Heart right ventricle (tissue), 16 donors: ENCODE data around the gene CRTC3. TPM values are rescaled to one million over a fixed set of nuclear protein-coding genes. Genes with fewer than 3 reads are reported as not detected.

Experiments used
- ATAC-seq, 8 donors: fragments of 200-7000 bp; cut with Tn5 transposase; one replicate each; pipeline ENCODE4 v1.9.1; 2020; ENCODE audit warnings: mild to moderate bottlenecking in 8 of 8, moderate library complexity in 8 of 8, moderate number of reproducible peaks in 1 of 8
- DNase-seq, 2 donors: peaks; one replicate each; pipeline ENCODE4 v3.0.0-alpha.2; 2020
- H3K27ac ChIP-seq, 10 donors: fragments of 200-600 bp; sonication (generic) in 2 of 10; one replicate each; pipeline versions ENCODE4 v1.5.0 to v1.8.0; 2020 to 2022; ENCODE audit warnings: mild to moderate bottlenecking in 3 of 10
- H3K27me3 ChIP-seq, 7 donors: fragments of 200-600 bp; one replicate each; pipeline ENCODE4 v1.8.0; 2021 to 2022; ENCODE audit warnings: mild to moderate bottlenecking in 2 of 7
- H3K36me3 ChIP-seq, 9 donors: fragments of 200-600 bp; sonication (generic) in 1 of 9; one replicate each; pipeline versions ENCODE4 v1.5.0 to v1.8.0; 2020 to 2022; ENCODE audit warnings: mild to moderate bottlenecking in 2 of 9
- H3K4me1 ChIP-seq, 9 donors: fragments of 200-600 bp; sonication (generic) in 1 of 9; one replicate each; pipeline versions ENCODE4 v1.5.0 to v1.8.0; 2020 to 2022; ENCODE audit warnings: mild to moderate bottlenecking in 4 of 9
- H3K4me3 ChIP-seq, 10 donors: fragments of 200-600 bp; sonication (generic) in 2 of 10; one replicate each; pipeline versions ENCODE4 v1.5.0 to v1.8.0; 2020 to 2022; ENCODE audit warnings: mild to moderate bottlenecking in 7 of 10, moderate library complexity in 2 of 10
- H3K9me3 ChIP-seq, 11 donors: fragments of 200-600 bp in 10 of 11; sonication (generic) in 2 of 11; one replicate each; pipeline versions ENCODE4 v1.5.0 to v1.8.0; 2013 to 2022; ENCODE audit warnings: mild to moderate bottlenecking in 2 of 11, control low read depth in 1 of 11, moderate library complexity in 1 of 11
- WGBS, 2 donors: extraction: QIAGEN DNeasy Blood & Tissue Kit; methylation state at CpG; one replicate each; pipeline ENCODE4 v1.1.7; 2013; ENCODE audit warnings: inconsistent platforms in 1 of 2; 5-methylcytosine and 5-hydroxymethylcytosine counted together
- intact Hi-C, 10 donors: fragments of 100-400 bp; cut with DNase I; formaldehyde crosslinking; loops; one replicate each; pipeline versions ENCODE4 v1.11.1 to v1.14.2; 2022
- polyA plus RNA-seq, 2 donors: library from polyadenylated mRNA; stranded (reverse); fragments of 200-250 nt; gene quantifications; one replicate each; pipeline ENCODE4 v1.2.3, GENCODE V29; 2013
- total RNA-seq, 10 donors: library from RNA; stranded (reverse); fragmentation: NEBNext Ultra II Directional in 3 of 10; extraction: Animal tissue kit (Norgen Biotek cat#: 25700) in 3 of 10; gene quantifications; one replicate each; pipeline versions ENCODE4 v1.2.1 to v1.2.4, GENCODE V29; 2021 to 2023
- TF ChIP-seq, protein P1 (sequence below), 9 donors: fragments of 200-600 bp; sonication (generic) in 2 of 9; IDR thresholded peaks; one replicate each; pipeline versions ENCODE4 v1.5.0 to v1.8.0; 2021 to 2022; ENCODE audit warnings: antibody characterized with exemption in 9 of 9, mild to moderate bottlenecking in 5 of 9, moderate library complexity in 1 of 9
- donor health status: Arrhythmogenic right ventricular cardiomyopathy.
- donor health status: ischemic (EF 13 %, LVEDD 7.1; RV severe dilation, severe dysfunction).
- donor health status: healthy with polysubstance abuse.
- donor health status: DM: no; HTN: yes; CAD: no.
- donor health status: DM: no; HTN: no; CAD: no.
- donor health status: ischemic (EF 25% LVEDD 6.9; RV normal size, moderate dysfunction).
- donor health status: ischemic (EF 25% LVEDD 5.7; RV mildly dilated, moderate dysfunction).
- donor health status: healthy.
- donor health status: DM: yes; HTN: yes; CAD: no.
- donor health status: Ischemic cardiomyopathy.
- donor health status: ischemic (EF 35%, LVEDD 5.7; RV mildly dilated, moderate dysfunction).
- donor health status: nonischemic (EF 11% LVEDD 7.7; RV severe dilation, severe dysfunction).
- donor health status: DM: yes; HTN: yes; CAD: no.
- donor health status: PGD.
- donor health status: ischemic (EF 29% LVEDD 5.4; RV normal size, mild dysfunction).
- donor health status: nonischemic (EF 23%, LVEDD 6.1; RV moderate dilation, normal function).

The CRTC3 gene
- total and polyA plus RNA-seq, 12 donors: 11.5 to 34.9 (median 28.3) TPM

DNA sequence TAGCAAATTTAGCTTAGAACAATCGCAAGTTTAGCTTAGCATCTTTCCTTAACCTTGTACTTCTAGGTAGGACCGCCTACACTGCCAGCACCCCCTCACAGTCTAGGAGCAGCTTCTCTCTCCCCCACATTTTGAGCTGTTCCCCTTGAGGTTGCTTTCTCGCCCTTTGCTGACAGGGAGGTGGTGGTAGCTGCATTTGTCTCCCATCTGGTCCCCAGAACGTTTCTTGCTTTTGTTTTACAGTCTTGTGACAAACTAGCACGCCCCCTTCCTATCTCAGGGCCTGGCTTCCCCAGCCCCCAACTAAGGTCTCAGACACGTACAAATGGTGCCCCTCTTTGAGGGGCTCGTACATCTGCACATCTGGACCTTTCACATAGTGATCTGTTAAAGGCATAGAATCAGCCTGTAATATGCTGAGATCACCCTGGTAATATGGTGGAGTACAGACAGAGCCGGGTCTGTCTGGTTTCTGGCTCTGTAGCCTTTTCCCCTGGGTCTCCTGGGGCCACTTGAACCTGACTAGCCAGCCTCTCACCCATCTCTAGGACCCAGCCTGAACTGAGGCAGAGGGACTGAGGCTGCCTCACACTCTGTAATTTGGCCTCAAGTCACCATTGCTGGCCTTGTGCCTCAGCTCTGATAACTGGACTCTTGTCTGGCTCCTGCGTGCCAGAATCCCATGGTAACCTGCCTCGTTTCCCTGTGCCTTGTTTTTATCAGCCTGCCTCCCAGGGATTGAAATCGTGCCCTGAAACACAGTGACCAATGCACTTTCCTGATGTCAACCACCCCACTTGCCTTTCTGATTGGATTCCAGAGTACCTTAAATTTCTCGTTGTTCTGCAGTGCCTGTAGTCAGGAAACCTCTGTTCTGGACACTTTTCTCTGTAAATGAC is 27.7 kb downstream of the CRTC3 start:
- DNase-seq: peak; percentile 82 to 92
- Histone ChIP-seq H3K27me3 (no peaks in the 10 kb centered on the region), H3K27ac (peak overlapping the region; percentile 75 to 89 (median 84)), H3K4me1 (peaks cover 46 to 100% (median 94%) of the 10 kb centered on the region in 9 donors), H3K9me3 (no peaks in the 10 kb centered on the region), H3K4me3 (peak overlapping the region in 1 of 10 donors; percentile 5), H3K36me3 (peaks cover 0 to 6% (median 0%) of the 10 kb centered on the region in 9 donors)
- WGBS, 2 donors: 20 to 27% methylated on average over 12 of the region's 12 CpGs
- intact Hi-C loops: no loop called here
- ATAC-seq: peak; percentile 73 to 93 (median 83)
- TF ChIP-seq, protein P1, sequence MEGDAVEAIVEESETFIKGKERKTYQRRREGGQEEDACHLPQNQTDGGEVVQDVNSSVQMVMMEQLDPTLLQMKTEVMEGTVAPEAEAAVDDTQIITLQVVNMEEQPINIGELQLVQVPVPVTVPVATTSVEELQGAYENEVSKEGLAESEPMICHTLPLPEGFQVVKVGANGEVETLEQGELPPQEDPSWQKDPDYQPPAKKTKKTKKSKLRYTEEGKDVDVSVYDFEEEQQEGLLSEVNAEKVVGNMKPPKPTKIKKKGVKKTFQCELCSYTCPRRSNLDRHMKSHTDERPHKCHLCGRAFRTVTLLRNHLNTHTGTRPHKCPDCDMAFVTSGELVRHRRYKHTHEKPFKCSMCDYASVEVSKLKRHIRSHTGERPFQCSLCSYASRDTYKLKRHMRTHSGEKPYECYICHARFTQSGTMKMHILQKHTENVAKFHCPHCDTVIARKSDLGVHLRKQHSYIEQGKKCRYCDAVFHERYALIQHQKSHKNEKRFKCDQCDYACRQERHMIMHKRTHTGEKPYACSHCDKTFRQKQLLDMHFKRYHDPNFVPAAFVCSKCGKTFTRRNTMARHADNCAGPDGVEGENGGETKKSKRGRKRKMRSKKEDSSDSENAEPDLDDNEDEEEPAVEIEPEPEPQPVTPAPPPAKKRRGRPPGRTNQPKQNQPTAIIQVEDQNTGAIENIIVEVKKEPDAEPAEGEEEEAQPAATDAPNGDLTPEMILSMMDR (IDR thresholded peaks at IDR 0.05): no peak

DNA sequence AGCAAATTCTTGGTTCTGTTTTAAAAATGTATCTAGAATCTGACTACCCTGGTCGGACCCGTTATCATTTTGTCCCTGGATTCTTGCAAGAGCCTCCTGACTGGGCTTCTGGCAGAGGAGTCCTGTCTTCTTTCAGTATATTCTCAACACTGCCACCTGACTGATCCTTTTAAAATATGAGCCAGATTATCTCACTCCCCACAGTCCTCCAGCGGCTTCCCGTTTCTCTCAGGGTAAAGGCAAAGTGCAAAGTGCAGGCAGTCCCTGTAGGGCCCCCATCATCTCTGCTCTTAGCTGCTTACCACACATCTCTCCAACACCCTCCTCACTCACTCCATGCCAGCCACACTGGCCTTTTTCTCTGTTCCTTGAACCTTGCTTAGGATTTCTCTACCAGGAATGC is 28.4 kb downstream of the CRTC3 start:
- ATAC-seq (peak; percentile 9 to 55 (median 48)), DNase-seq (peak in 1 of 2 donors; percentile 35)
- WGBS, 2 donors: 4 to 9% methylated on average over 4 of the region's 4 CpGs
- Histone ChIP-seq H3K4me3 (peak overlapping the region in 2 of 10 donors; percentile 5 to 6), H3K9me3 (no peaks in the 10 kb centered on the region), H3K27ac (peak overlapping the region; percentile 75 to 89 (median 84)), H3K4me1 (peaks cover 44 to 100% (median 94%) of the 10 kb centered on the region in 9 donors), H3K36me3 (peaks cover 0 to 6% (median 0%) of the 10 kb centered on the region in 9 donors), H3K27me3 (no peaks in the 10 kb centered on the region)
- intact Hi-C loops: no loop called here
- TF ChIP-seq, protein P1 (IDR thresholded peaks at IDR 0.05): no peak

DNA sequence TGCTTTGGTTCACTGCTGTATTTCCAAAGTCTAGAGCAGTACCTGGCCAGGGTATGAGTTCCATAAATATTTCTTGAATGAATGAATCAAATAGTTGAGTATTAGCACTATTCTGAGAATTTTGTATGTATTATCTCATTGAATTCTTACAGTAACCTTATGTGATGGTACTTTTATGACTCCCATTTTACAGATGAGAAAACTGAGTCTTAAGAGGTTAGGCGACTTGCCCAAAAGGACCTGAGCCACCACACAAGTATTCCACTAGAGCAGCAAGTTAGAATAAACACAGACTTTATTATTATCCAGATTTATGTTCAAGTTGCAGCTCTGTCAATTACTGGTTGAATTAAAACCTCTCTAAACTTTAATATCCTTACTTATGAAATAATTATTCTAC is 29.4 kb downstream of the CRTC3 start:
- DNase-seq: no peak
- peaks cover 0 to 6% (median 0%) of the 10 kb centered on the region in 9 donors for H3K36me3 ChIP-seq
- TF ChIP-seq, protein P1 (IDR thresholded peaks at IDR 0.05): no peak
- 97 to 100% methylated on average over 1 of the region's 1 CpG for WGBS, 2 donors
- H3K4me3 ChIP-seq: no peak overlapping the region
- peak overlapping the region; percentile 75 to 89 (median 84) for H3K27ac ChIP-seq
- no peaks in the 10 kb centered on the region for H3K9me3 ChIP-seq
- intact Hi-C loops: no loop called here
- H3K27me3 ChIP-seq: no peaks in the 10 kb centered on the region
- H3K4me1 ChIP-seq: peaks cover 44 to 100% (median 94%) of the 10 kb centered on the region in 9 donors
- no peak for ATAC-seq

DNA sequence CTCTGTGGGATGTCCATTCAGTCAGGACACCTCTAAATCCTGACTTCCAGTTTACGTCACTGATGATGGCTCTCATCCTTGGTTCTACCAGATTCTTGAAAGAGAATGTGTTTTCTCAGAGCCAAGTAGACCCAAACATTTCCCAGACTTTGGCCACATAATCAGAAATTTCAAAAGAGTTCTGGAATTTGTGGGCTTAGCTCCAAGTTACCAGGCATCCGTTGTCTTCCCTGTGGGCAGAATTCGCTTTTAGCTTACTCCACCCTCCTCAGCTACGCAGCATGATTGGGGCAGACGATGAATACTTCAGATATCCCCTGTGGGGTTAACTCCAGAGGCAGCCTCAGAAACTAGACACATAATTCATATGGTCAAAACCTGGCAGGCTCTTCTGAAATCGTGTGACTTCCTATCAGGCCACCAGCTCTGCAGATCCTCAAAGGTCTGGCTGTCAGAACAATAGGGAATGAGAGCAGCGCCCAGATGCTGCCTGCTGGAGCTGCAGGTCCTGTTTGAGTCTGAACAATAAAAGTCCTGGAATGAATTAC is 30.6 kb downstream of the CRTC3 start:
- peak overlapping the region in 1 of 10 donors; percentile 1 for H3K4me3 ChIP-seq
- WGBS, 2 donors: 5 to 9% methylated on average over 7 of the region's 7 CpGs
- H3K4me1 ChIP-seq: peaks cover 48 to 99% (median 94%) of the 10 kb centered on the region in 9 donors
- TF ChIP-seq, protein P1 (IDR thresholded peaks at IDR 0.05): no peak
- H3K9me3 ChIP-seq: no peaks in the 10 kb centered on the region
- H3K27me3 ChIP-seq: no peaks in the 10 kb centered on the region
- H3K36me3 ChIP-seq: peaks cover 0 to 3% (median 0%) of the 10 kb centered on the region in 9 donors
- peak; percentile 48 to 72 for DNase-seq
- intact Hi-C loops: loop anchor here in 3 of 10 donors (5.0 kb wide), 1 partner anchor 37 kb away; no protein-coding TSS in a partner anchor
- peak; percentile 59 to 81 (median 68) for ATAC-seq
- peak overlapping the region; percentile 75 to 89 (median 84) for H3K27ac ChIP-seq
